HG03039 (cell line): ENCODE results near the gene ARAP1.
A peak's percentile ranks its signal among the peaks of the same experiment; 100 is the strongest.

Experiments
- ATAC-seq: cut with Tn5 transposase; IDR thresholded peaks from one replicate; pipeline ENCODE4 v1.9.1; 2021; ENCODE audit warnings: mild to moderate bottlenecking, moderate library complexity; ENCODE audit not compliant: unreplicated experiment

ARAP1 gene

DNA sequence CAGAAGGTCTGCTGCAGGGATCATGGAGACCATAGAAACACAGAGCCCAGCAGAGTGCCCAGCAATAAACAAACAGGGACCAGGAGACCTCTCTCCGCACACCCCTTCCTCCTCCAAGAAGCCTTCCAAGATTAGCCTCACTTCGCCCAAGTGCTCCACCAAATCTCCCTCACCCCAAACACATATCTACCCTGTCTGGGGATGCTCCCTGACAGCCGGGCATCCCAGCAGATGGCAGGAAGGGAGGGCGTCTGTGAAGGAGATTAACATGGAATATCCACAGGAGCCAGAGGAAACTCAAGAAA is 26.5 kb downstream of the ARAP1 start:
- no peak for ATAC-seq

DNA sequence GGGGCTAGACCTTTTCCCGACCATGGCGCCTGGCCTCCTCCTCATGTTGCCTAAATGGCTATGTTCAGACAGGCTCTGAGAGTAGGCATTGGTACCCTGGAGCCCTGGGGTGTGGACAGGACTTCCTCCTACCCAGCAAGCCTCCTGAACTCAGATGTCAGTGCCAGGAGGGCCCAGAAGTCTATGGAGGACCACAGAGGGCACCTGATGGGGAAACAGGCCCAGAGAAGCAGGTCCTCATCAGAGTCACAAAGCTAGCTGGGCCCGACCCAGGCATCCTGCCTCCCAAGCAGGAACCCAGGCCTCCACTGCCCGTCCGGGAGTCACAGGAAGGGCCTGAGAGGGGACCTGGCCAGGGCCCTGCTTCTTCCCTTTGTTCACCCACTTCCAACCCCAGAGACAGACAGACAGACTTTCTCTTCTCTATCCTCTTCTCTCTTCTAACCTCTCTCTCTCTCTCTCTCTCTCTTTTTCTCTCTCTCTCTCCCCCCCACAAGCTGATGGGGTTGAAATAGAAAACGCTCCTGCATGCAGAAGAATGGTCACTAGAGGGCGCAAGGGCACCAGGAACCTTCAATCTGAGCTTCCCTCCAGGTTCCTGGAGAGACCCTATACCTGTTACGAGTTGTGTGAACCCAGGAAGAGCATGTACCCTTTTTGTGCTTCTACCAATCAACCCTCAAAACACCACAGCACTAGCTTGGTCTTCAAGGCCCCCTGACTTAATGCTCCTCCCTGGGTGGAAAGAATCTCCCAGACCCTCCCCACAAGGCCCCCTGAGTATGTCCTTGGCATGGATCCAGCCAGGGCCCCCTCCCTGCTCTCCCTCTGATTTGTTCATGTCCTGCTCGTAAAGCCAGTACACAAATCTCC is 27.1 kb downstream of the ARAP1 start:
- ATAC-seq, result no peak

DNA sequence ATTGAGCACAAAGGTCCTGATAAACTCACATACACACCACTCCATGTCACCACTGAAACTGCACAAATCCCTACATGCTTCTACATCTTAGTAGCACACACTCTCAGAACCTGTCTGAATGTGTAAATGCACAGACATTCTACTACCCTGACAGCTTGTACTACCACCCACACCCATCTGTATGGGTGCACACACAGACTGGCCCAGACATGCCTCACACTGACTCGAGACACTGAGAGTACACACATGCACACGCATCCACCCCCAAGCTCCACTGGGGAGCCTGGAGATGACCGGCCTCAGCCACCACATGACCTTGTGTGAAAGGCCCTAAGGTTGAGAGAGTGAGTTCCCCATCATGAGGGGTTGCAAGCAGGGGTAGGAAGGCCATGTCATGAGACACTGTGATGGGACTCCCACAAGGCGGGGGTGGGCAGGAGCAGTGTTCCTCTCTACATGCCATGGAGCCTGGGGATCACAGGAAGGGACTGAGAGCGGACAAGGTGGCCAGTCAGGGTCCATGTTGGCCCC is 28.1 kb downstream of the ARAP1 start:
- ATAC-seq, result no peak

DNA sequence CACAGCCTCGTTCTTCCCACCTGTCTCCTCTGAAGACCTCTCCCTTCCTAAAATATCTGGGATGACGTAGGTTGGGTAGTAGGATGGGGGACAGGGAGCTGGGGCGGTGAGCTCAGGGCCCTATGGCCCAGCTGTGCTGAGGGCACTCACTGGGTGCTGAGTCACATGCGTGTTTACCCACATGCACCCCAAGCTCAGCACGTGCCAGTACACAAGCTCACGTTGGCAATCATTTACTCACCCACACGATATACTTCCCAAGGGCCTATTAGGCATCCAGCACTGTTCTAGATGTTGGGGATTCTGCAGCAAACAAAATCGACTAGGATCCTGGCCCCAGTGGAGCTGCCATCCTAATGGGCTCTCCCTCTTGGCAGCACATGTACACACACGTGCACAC is 28.7 kb downstream of the ARAP1 start:
- ATAC-seq, result no peak

DNA sequence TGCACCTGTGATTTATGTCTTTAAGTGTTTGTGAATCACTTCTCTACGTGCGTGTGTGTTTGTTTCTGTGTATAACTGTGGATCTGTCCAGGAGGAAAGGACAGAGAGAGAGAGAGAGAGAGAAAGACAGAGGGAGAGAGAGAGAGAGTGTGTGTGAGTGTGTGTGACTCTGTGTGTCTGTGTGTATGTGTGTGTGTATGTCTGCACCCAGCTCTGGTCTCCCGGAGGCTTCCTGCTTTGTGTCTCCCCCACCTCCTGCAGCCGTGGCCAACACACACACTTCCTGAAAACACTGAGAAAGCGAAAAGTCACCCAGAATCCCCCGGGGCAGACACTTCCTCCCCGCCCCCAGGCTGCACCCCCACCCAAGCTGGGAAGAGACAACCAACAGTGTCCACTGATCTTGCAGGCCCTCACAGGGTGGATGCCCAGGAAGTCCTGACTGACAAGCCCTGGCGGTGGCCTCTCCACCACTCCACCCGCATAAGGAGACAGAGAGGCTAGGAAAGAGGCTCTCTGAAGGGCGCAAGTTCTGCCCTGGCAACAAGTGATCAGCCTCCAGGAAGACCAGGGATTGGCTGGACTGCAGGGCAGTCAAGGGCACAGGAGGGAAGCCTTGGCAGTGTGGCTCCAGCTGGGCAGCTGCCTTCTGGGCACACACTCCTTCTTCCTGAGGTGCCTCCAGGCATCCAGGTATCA is 30.0 kb downstream of the ARAP1 start:
- ATAC-seq, result peak; percentile 50

DNA sequence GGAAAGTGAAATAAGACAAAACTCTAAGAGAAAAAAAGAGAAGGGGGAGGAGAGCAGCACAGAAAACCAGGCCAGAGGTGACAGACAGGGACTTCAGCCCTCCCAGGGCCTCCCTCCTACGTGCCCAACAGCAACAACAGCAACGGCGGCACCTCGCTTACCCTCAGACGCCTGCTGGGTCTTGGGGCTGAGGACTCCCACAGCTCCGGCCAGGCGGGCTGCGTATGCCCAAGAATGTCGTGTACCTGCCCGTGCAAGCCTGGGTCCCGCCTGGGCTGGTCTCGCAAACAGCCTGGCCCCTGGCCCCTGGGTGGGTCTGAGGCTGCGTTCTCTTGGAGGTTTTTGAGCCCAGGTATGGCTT is 30.5 kb downstream of the ARAP1 start:
- ATAC-seq, result no peak

DNA sequence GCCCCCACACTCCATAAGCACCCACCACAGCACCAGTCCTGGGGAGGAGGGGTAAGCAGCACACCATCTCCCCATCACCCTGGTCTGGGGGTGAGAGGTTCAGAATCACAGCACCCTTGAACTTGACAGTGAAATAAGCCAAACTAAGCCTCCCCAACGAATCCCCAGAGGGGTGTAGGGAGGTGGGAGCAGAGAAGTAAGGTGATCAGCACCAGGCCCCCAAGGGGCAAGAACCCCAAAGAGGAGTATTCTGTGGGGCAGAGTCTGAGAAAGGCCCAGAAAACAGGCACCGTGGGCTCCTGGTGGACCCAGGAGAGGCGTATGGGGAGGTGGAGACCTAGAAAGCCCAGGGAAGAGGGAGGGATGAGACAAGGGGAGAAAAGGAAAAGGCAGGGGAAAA is 30.9 kb downstream of the ARAP1 start:
- no peak for ATAC-seq

DNA sequence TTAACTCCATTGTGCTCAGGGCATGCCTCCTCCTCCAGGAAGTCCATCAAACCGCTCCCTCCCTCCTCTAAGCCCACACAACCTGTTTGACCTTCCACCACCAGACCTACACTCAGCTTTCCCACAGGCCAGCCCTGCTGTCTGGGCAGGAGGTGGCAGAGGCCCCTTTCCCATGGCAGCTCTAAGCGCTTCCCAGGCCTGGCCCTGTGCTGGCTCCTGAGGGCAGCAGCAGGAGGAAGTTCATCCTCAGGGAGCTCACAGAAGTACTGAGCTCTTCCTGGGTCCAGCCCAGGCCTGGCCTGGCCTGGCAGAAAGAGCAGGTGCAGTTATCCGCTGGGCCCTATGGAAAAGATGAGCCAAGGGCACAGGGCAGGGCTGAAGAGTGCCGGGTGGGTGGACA is 31.4 kb downstream of the ARAP1 start:
- ATAC-seq, result no peak

DNA sequence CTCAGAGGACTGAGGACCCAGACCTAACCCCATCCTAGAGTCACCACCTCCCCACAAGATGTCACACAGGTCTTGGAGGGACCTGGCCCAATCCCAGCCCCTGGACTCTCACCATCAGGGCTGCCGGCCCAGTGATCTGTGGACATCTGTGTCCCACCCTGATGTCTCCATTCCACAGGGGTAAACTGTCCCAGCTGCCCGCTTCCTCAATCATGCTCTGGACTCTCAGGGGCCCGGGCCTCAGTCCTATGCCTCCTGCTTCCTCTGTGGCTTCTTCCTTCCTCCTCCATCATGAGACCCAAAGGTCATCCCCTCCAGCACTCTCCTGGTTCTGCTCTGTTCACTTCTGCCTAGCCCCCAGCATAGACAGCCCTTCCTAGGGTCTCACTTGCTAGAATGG is 32.2 kb downstream of the ARAP1 start:
- no peak for ATAC-seq

DNA sequence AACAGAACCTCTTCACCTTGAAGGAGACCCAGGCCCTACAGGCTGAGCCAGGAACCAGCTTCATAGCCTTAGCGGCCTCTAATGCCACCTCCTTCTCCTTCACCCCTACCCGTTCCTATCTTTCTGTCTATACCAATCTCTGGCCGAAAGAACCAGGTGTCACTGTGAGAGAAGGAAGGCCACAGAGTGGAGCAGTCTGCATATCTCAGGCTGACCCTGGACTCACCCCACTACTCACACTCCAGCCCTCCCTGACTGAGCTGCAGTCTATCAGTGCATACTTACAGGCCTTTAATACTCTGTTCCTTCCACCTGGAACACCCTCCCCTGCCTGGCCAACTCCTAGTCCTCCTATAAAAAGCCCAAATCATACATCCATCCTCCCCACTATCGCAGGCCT is 32.7 kb downstream of the ARAP1 start:
- no peak for ATAC-seq

DNA sequence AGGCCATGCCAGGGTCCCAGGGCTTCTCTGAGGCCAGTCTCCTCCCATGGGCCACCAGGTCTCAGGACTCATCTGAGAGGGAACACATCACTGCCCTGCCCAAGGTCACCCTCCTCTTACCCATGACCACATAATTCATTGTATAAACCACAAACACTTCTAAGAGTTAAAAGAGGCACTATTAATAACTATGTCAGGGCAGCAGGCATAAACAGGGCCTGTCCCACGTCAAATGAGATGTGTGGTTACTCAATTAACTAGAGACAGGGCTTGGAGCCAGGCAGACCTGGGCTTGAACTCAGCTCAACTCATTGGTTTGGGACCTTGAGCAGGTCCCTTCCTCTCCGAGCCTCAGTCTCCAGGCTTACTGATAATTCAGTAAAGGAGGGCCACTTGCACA is 33.1 kb downstream of the ARAP1 start:
- no peak for ATAC-seq

DNA sequence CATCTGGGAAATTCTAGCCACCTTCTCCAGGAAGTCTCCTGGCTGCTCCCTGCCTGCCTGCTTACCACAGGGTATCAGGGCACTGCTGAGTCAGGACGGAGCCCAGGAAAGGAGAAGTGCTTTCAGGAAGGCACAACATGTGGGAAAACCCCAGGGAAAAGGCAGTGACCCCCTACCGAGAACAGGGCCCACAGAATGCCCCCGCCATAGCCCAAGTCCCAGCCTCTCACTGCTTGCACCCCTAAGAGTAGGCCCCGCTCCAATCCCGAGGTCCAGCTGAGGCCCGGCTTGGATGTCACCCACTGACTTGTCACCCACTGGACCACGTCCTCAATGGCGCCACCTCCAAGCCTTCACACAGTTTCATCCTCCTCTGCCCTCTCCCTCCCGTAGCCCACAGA is 34.1 kb downstream of the ARAP1 start:
- ATAC-seq, result no peak

DNA sequence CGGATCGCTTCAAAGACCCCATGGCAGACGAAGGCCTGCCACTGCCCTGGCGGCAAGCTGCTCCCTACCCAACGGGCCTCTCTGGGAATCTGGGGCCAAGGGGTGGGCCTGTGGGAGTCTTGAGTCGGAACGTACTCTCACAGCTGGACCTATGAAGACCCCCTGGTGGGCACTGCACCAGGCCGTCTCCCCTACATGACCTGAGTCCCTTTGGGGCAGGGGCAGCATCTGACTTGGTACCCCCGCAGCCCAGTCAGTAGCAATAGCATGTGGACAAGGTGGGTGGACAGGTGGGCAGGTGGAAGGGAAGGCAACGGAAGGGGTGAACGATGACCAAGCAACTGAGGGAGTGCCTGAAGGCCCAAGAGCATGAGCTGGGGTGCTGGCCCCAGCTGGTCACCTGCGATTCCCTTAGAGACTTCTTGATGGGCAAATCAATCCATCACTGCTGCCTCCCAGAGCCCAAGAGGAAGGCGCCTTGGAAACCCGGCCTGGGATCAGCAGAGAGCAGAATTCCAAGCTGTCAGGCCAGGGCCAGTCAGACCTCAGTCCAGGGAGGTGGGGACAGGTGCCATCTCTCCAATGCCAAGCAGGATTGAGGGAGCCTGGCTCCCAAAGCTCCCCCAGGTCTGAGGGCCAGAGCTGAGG is 35.3 kb downstream of the ARAP1 start:
- no peak for ATAC-seq

DNA sequence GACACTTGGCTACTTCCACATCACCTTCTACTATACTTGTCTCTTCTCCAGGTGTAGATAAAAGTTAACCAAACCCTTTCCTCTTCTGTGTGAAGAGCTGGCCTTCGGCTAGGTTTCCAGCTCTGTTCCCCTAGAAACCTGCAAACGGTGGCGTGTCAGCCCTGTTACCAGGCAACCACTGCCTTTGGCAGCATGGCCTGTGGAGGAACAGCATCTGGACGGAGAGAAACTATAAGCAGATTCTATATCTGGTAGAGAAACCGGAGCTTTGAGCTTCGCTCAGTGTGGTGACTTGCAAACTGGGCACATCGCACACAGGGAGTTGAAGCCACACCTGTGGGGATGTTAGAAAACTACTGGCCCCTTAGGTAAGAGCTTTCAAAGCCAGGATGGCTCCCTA is 35.9 kb downstream of the ARAP1 start:
- ATAC-seq, result no peak

DNA sequence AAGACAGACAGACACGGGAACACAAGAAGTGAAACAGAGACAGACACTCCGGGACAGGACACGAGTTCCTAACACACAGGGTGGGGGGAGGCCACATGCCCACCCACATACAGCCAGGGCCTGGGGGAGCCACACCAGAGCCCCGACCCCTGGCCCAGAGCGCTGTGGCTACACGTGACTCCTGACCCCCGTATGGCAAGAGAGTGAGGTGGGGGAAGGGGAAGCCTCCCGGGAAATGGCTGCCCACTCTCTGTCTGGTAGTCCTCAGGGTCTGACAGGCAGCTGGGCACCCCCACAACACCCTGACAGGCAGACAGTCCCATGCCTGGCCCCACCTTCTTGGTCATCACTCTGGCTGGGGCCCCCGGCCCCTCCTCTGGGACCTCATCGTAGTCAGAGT is 39.4 kb downstream of the ARAP1 start:
- no peak for ATAC-seq

DNA sequence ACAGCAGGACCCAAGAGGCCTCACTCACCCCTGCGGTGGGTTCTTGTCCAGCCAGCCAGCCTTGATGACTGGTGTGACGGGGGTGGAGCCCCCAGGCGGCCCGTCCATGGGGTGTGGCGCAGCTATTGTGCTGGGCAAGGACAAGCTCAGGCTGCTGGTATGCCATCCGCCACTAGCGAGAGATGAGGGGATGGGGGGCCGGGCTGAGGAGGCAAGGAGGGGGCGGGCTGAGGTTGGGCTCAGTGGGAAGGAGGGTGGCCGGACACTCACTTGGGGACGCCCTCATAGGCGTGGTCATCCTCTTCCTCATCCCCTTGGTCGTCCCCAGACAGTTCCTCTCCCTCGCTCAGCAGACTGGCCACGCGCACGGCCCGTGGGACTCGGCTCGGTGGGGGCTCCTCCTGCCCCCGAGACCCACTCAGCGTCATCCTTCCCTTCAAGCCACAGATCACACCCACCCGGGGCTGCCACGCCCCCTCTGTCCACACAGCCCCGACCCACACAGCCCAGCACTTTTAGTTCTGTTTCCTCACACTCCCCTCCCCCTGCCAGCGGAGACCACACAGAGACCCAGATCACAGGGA is 39.9 kb downstream of the ARAP1 start:
- no peak for ATAC-seq

DNA sequence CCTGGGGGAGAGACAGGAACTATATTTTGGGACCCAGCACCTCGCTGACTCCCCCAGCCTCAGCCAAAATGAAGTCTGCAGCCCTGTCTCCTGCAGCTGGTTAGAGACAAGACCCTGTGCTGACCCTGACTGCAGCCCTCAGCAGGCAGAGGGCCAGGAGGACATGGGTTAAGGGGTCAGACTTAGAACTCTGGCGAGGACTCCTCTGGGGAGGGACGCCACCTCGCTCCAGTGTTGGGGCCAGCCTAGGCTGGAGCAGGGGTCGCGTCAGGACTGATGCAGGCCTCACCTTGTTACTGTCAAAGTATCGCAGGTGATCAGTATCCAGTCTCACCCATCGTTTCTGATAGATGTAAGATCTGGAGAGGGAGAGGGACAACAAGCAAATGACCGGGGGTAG is 41.1 kb downstream of the ARAP1 start:
- ATAC-seq, result no peak

DNA sequence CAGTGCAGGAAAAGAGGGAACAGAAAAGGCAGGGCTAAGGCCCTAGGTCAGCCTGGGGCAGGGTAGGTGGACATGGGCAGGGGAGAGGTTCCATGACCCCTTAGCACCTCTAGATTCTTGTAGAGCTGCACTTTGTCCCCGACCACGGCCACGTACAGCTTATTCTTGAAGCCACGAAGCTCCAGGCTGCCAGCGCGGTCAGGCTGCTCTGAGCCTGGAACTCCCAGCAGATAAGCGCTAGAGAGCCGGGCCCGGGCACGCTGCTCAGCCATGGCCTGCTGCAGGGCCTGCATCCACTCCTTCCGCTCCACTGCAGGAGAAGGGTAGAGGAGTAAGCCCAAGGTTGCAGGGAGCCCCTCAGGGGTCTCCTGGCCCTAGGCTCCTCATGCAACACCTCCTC is 41.9 kb downstream of the ARAP1 start:
- ATAC-seq, result no peak

DNA sequence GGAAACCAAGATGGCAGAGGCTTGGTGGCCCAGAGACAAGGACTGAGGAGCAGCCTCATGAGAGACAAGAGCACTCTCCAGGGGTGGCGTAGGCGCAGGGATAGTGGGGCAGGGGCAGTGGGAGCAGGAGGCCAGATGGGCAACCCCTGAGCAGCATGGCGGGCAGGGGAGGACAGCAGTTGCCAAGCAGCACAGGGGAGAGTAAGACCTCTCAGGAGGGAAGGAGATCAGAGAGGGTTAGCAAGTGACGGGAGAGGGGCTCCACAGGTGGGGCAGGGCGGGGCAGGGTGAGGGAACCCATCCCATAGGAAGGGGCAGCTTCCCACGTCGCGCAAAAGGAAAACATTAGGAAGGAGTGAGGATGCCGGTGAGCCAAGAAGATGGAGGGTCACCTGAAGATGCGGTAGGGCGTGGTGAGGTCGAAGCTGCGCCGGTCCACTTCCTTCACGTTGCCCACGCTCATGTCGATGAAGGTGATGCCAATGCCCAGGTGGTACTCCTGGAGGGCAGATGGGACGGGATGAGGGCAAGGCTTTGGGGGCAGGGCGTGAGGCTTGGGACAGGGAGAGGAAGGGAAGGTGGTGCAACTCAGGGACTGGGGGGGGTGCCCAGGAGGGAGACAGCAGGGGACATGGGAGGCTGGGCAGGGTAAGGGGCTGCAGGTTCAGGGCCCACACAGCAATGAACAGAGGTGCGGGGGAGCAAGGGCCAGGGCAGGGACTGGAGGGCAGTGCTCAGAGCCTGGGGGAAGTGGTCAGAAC is 42.5 kb downstream of the ARAP1 start:
- no peak for ATAC-seq

DNA sequence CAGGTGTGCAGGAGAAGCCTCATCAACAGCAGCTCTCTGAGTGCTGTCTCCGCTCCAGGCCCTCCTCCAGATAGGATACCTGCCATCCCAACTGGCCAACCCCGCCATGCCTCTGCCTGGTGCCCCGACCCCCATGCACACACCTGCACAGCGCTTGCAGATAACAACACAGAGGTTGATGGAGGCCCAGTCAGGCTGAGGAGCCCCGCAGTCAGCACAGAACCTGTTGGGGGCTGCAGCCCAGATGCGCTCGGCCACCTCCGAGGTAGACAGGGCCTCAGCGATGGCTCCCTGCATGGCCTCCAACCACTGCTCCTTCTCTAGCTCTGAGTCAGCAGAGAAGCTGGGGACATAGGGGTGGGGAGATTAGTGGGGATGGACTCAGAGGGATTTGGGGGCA is 45.2 kb downstream of the ARAP1 start:
- no peak for ATAC-seq

DNA sequence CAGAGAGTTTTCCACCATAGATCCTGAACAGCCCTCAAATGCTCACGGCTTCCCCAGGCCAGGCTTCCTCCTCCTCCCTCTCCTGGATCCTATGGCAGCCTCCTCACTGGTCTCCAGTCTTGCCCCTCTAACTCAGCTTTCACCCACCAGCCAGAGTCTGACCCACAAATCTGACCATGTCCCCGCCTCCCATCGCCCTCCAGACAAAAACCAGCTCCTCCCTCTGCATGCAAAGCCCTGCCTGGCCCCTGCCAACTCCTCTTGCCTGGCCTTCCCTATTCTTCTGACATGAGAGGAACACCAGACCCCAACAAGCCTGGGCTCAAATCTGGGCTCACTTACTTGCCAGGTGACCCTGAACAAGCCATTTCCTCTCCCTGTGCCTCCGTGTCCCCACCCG is 45.6 kb downstream of the ARAP1 start:
- ATAC-seq, result no peak
